HEK293 (cell line): ENCODE data around the gene SYNDIG1.

Experiments
- CTCF ChIA-PET: fragments of 350-600 bp; formaldehyde crosslinking; extraction: SDS; loops from one replicate; lab custom pipeline; 2021; ENCODE audit warnings: antibody characterized with exemption; lab: Yijun Ruan, JAX
- POLR2A ChIA-PET: fragments of 300-600 bp; formaldehyde crosslinking; extraction: SDS; loops from one replicate; lab custom pipeline; 2020; ENCODE audit warnings: antibody characterized with exemption, inconsistent platforms; lab: Yijun Ruan, JAX
- H3K27ac ChIP-seq: fragments of 200-500 bp; sonication (Bioruptor generic); 2 replicates; pipeline ENCODE4 v1.5.1; 2014; ENCODE audit warnings: low read depth, low read length, control low read depth, inconsistent platforms; ENCODE audit errors: extremely low read depth
- H3K36me3 ChIP-seq, 2 experiments: fragments of 200-500 bp in 1 of 2; sonication (Bioruptor generic) in 1 of 2; 1 replicate in 1 of 2; 2 replicates in 1 of 2; pipeline ENCODE4 v1.5.1; 2014 to 2017; ENCODE audit warnings: inconsistent platforms in 2 of 2, low read length in 2 of 2; ENCODE audit not compliant: control insufficient read depth in 2 of 2, insufficient read depth in 1 of 2
- H3K4me1 ChIP-seq: fragments of 200-500 bp; sonication (Bioruptor generic); 2 replicates; pipeline ENCODE4 v1.5.1; 2014; ENCODE audit warnings: mild to moderate bottlenecking, low read length, inconsistent platforms; ENCODE audit not compliant: control insufficient read depth, insufficient read depth
- H3K4me3 ChIP-seq: 2 replicates; pipeline ENCODE4 v1.5.1; 2011; ENCODE audit warnings: low read depth, mild to moderate bottlenecking, control low read depth, low read length, moderate library complexity
- H3K9me3 ChIP-seq: fragments of 200-500 bp; sonication (Bioruptor generic); 2 replicates; pipeline ENCODE4 v1.5.1; 2014; ENCODE audit warnings: low read depth, low read length, inconsistent platforms; ENCODE audit not compliant: control insufficient read depth, insufficient read depth
- INSM2 ChIP-seq: fragments of 450-650 bp; formaldehyde crosslinking; IDR thresholded peaks from 2 replicates; pipeline ENCODE4 v1.5.1; 2016; ENCODE audit warnings: missing biosample characterization, missing genetic modification characterization
- YY1 ChIP-seq: fragments of 450-650 bp; formaldehyde crosslinking; IDR thresholded peaks from 2 replicates; pipeline ENCODE4 v1.5.1; 2018; ENCODE audit warnings: missing biosample characterization, missing genetic modification characterization
- ZBTB11 ChIP-seq: fragments of 450-650 bp; formaldehyde crosslinking; conservative IDR thresholded peaks from 2 replicates; pipeline ENCODE4 v1.5.1; 2016; ENCODE audit warnings: low read depth, missing biosample characterization, missing genetic modification characterization
- ZNF146 ChIP-seq: fragments of 450-650 bp; formaldehyde crosslinking; IDR thresholded peaks from 2 replicates; pipeline ENCODE4 v1.5.1; 2016; ENCODE audit warnings: missing biosample characterization, missing genetic modification characterization
- ZNF16 ChIP-seq: fragments of 450-650 bp; formaldehyde crosslinking; IDR thresholded peaks from 2 replicates; pipeline ENCODE4 v1.5.1; 2016; ENCODE audit warnings: low read depth, missing biosample characterization, missing genetic modification characterization
- ZNF211 ChIP-seq: fragments of 450-650 bp; formaldehyde crosslinking; IDR thresholded peaks from 2 replicates; pipeline ENCODE4 v1.5.1; 2016; ENCODE audit warnings: low read depth, missing biosample characterization, missing genetic modification characterization
- ZNF394 ChIP-seq: fragments of 450-650 bp; formaldehyde crosslinking; IDR thresholded peaks from 2 replicates; pipeline ENCODE4 v1.5.1; 2016; ENCODE audit warnings: missing biosample characterization, missing genetic modification characterization, mild to moderate bottlenecking, moderate library complexity, borderline replicate concordance
- ZNF398 ChIP-seq: fragments of 450-650 bp; formaldehyde crosslinking; IDR thresholded peaks from 2 replicates; pipeline ENCODE4 v1.5.1; 2017; ENCODE audit warnings: missing biosample characterization, missing genetic modification characterization
- ZNF449 ChIP-seq: fragments of 450-650 bp; formaldehyde crosslinking; IDR thresholded peaks from 2 replicates; pipeline ENCODE4 v1.5.1; 2017; ENCODE audit warnings: missing biosample characterization, mild to moderate bottlenecking, missing genetic modification characterization, moderate library complexity
- ZNF530 ChIP-seq: fragments of 450-650 bp; formaldehyde crosslinking; IDR thresholded peaks from 2 replicates; pipeline ENCODE4 v1.5.1; 2016; ENCODE audit warnings: low read depth, missing biosample characterization, missing genetic modification characterization
- ZNF639 ChIP-seq: fragments of 450-650 bp; formaldehyde crosslinking; IDR thresholded peaks from 2 replicates; pipeline ENCODE4 v1.5.1; 2016; ENCODE audit warnings: missing biosample characterization, missing genetic modification characterization
- ZNF654 ChIP-seq: fragments of 450-650 bp; formaldehyde crosslinking; IDR thresholded peaks from 2 replicates; pipeline ENCODE4 v1.5.1; 2016; ENCODE audit warnings: low read depth, missing biosample characterization, missing genetic modification characterization
- ZNF677 ChIP-seq: fragments of 450-650 bp; IDR thresholded peaks from 2 replicates; pipeline ENCODE4 v1.5.0; 2018; ENCODE audit warnings: missing biosample characterization, mild to moderate bottlenecking, missing genetic modification characterization, moderate library complexity
- ZNF692 ChIP-seq: fragments of 450-650 bp; formaldehyde crosslinking; IDR thresholded peaks from 2 replicates; pipeline ENCODE4 v1.5.1; 2016; ENCODE audit warnings: missing biosample characterization, missing genetic modification characterization
- ZNF707 ChIP-seq: fragments of 450-650 bp; formaldehyde crosslinking; IDR thresholded peaks from 2 replicates; pipeline ENCODE4 v1.5.1; 2016; ENCODE audit warnings: missing biosample characterization, missing genetic modification characterization
- ZNF747 ChIP-seq: fragments of 450-650 bp; formaldehyde crosslinking; IDR thresholded peaks from 2 replicates; pipeline ENCODE4 v1.5.1; 2016; ENCODE audit warnings: missing biosample characterization, missing genetic modification characterization
- TF ChIP-seq, protein P1 (sequence below): fragments of 450-650 bp; formaldehyde crosslinking; IDR thresholded peaks from 2 replicates; pipeline ENCODE4 v1.5.1; 2017; ENCODE audit warnings: missing biosample characterization, missing genetic modification characterization

Gene SYNDIG1

DNA sequence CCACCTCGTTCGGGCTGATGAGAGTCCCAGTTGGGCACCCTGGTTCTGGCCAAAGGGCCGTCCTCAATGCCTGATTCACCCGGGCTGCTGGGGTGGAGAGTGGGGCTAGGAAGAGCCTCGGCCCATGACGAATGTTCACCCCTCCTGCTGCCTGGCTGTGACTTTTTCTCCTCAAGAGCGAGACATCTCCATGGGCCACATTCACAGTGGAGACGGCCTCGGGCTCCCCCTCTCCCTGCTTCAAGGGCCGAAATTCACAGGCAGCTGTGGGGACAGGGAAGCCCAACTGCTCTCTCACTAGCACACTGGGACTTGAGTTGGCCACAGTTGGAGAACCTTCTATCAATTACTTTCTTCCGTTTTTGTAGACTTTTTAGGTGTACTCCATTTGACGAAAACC is 138.0 kb downstream of the SYNDIG1 start:
- POLR2A ChIA-PET = no interaction called here
- CTCF ChIA-PET = no interaction called here
- Histone ChIP-seq H3K27ac (no peak overlapping the region), H3K4me3 (no peak overlapping the region), H3K9me3 (no peaks in the 10 kb centered on the region), H3K4me1 (no peaks in the 10 kb centered on the region), H3K36me3 (no peaks in the 10 kb centered on the region)
- TF ChIP-seq ZNF449 (tag by site-specific recombination) (peak; percentile 81), ZNF398 (tag by site-specific recombination) (no peak)

- Histone ChIP-seq H3K4me1 (no peaks in the 10 kb centered on the region), H3K27ac (no peak overlapping the region), H3K4me3 (no peak overlapping the region), H3K36me3 (no peaks in the 10 kb centered on the region), H3K9me3 (no peaks in the 10 kb centered on the region)
- POLR2A ChIA-PET = interaction anchor here (0.5 kb wide), 1 partner anchor 58 kb away, joined by 4 read pairs; no protein-coding TSS in a partner anchor
- TF ChIP-seq ZNF692 (tag by site-specific recombination) = no peak
- TF ChIP-seq ZNF707 = no peak
- TF ChIP-seq ZNF211 = no peak
- TF ChIP-seq ZNF677 (tag by site-specific recombination) = no peak
- no peak for TF ChIP-seq ZNF654 (tag by site-specific recombination)
- TF ChIP-seq ZNF394 (tag by site-specific recombination) = no peak
- TF ChIP-seq, protein P1, sequence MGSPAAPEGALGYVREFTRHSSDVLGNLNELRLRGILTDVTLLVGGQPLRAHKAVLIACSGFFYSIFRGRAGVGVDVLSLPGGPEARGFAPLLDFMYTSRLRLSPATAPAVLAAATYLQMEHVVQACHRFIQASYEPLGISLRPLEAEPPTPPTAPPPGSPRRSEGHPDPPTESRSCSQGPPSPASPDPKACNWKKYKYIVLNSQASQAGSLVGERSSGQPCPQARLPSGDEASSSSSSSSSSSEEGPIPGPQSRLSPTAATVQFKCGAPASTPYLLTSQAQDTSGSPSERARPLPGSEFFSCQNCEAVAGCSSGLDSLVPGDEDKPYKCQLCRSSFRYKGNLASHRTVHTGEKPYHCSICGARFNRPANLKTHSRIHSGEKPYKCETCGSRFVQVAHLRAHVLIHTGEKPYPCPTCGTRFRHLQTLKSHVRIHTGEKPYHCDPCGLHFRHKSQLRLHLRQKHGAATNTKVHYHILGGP (tag by site-specific recombination) = no peak
- no peak for TF ChIP-seq YY1 (tag by site-specific recombination)
- CTCF ChIA-PET = interaction anchor here (1.0 kb wide), 1 partner anchor 9 kb away, joined by 5 read pairs; no protein-coding TSS in a partner anchor
Observed at GRCh38 chr20:24608926-24609667, 139.7 kb downstream of the SYNDIG1 start.

DNA sequence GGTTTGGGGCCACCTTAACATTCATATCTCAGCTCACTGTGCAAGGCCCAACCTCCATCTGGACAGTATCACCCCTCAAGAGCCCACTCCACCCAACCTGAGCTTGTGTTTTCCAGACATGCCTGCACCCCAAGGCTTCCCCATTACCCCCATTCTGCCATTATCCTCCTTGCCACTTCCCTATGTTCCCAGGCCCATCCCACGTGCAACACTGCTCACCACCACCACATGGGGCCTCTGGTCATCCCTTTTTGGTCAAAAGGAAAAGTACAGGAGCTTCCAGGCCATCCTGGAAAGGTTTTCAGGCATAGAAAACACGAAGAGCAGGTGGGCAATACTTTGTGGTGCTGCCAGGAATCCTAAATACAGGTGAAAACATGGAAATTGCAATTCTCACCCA is 140.3 kb downstream of the SYNDIG1 start:
- H3K4me1 ChIP-seq = no peaks in the 10 kb centered on the region
- ChIA-PET POLR2A (interaction anchor here (0.5 kb wide), 1 partner anchor 58 kb away, joined by 4 read pairs; no protein-coding TSS in a partner anchor), CTCF (interaction anchor here (1.0 kb wide), 1 partner anchor 10 kb away, joined by 5 read pairs; no protein-coding TSS in a partner anchor)
- no peaks in the 10 kb centered on the region for H3K36me3 ChIP-seq
- no peak overlapping the region for H3K4me3 ChIP-seq
- no peaks in the 10 kb centered on the region for H3K9me3 ChIP-seq
- H3K27ac ChIP-seq = no peak overlapping the region
- TF ChIP-seq ZNF639 = no peak
- TF ChIP-seq ZNF16 (tag by site-specific recombination) = no peak
- TF ChIP-seq ZNF530 = no peak
- no peak for TF ChIP-seq ZBTB11
- TF ChIP-seq ZNF747 (tag by site-specific recombination) = no peak
- TF ChIP-seq ZNF146 (tag by site-specific recombination) = no peak
- TF ChIP-seq INSM2 = no peak
